VCaP (cell line): ENCODE measurements around the gene APBA2.

ENCODE experiments used
- H3K27ac ChIP-seq: fragments of 450-650 bp; 2 replicates; pipeline ENCODE4 v1.5.1; 2017
- CTCF ChIP-seq: fragments of 450-650 bp; conservative IDR thresholded peaks from 2 replicates; pipeline ENCODE4 v1.5.1; 2017; ENCODE audit warnings: mild to moderate bottlenecking, moderate library complexity

Gene APBA2

GRCh38 chr15:29055876-29056275, 170.1 kb downstream of the APBA2 start:
- no peak overlapping the region for H3K27ac ChIP-seq
- TF ChIP-seq CTCF: no peak

- no peak for TF ChIP-seq CTCF
- H3K27ac ChIP-seq: no peak overlapping the region
Measured at GRCh38 chr15:29056839-29057450, 171.2 kb downstream of the APBA2 start.

- H3K27ac ChIP-seq: no peak overlapping the region
- TF ChIP-seq CTCF: no peak
Measured at GRCh38 chr15:29057856-29058255, 172.1 kb downstream of the APBA2 start.

GRCh38 chr15:29058903-29059539, 173.2 kb downstream of the APBA2 start:
- H3K27ac ChIP-seq: no peak overlapping the region
- no peak for TF ChIP-seq CTCF

GRCh38 chr15:29059871-29060640, 174.3 kb downstream of the APBA2 start:
- H3K27ac ChIP-seq: no peak overlapping the region
- no peak for TF ChIP-seq CTCF

- H3K27ac ChIP-seq: no peak overlapping the region
- no peak for TF ChIP-seq CTCF
Measured at GRCh38 chr15:29061746-29062145, 176.0 kb downstream of the APBA2 start.

- no peak for TF ChIP-seq CTCF
Measured at GRCh38 chr15:29062179-29062591, 176.4 kb downstream of the APBA2 start.

More at GRCh38 chr15:29062179-29062591, 176.4 kb downstream of the APBA2 start:
- no peak overlapping the region for H3K27ac ChIP-seq
